Measurements from ENCODE around the gene RNF112.
A peak's percentile ranks its signal among the peaks of the same experiment; 100 is the strongest.

Gene RNF112

DNA sequence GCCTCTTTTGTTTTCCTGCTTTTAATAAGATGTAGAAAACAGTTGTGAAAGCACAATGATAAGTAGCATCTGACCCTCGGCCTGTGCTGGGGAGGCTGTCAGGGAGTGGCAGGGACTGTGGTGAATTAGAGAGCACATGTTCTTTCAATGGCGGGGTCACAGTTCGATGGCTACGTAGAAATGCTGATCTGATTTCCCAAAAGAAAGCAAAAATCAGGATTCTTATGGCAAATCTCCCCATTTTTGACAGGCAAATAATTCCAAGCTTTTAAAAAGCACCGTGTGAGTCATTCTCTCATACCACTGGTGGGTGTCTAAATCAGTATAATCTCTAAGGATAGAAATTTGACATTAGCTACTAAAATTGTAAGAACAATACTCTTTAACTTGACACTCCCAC lies 36.9 kb upstream of the RNF112 start:
- DNase-seq (ENCODE audit: low read depth): no peak
- no peak for TF ChIP-seq CTCF (IDR thresholded peaks at IDR 0.05; ENCODE audit: low read depth, low read length, missing control alignments)
- no peak overlapping the region for H3K4me3 ChIP-seq (ENCODE audit: low read depth, low read length)

GRCh38 chr17:19375732-19376131 lies 35.3 kb upstream of the RNF112 start:
- no peak for TF ChIP-seq CTCF (IDR thresholded peaks at IDR 0.05; ENCODE audit: low read depth, low read length, missing control alignments)
- no peak overlapping the region for H3K4me3 ChIP-seq (ENCODE audit: low read depth, low read length)
- DNase-seq (ENCODE audit: low read depth): no peak

- no peak for DNase-seq (ENCODE audit: low read depth)
- no peak for TF ChIP-seq CTCF (IDR thresholded peaks at IDR 0.05; ENCODE audit: low read depth, low read length, missing control alignments)
- peak overlapping the region; percentile 71 for H3K4me3 ChIP-seq (ENCODE audit: low read depth, low read length)
Measured at GRCh38 chr17:19376811-19377210, 34.2 kb upstream of the RNF112 start.

- H3K4me3 ChIP-seq (ENCODE audit: low read depth, low read length): peak overlapping the region; percentile 71
- no peak for TF ChIP-seq CTCF (IDR thresholded peaks at IDR 0.05; ENCODE audit: low read depth, low read length, missing control alignments)
- DNase-seq (ENCODE audit: low read depth): peak; percentile 94
Measured at GRCh38 chr17:19377602-19378415, 33.2 kb upstream of the RNF112 start.

GRCh38 chr17:19378416-19379360 lies 32.3 kb upstream of the RNF112 start, which contains the start of gene MAPK7:
Gene MAPK7, plus strand, starts transcription at chr17:19378498. Its CDS starts 403 bp downstream, at chr17:19378901.
- no peak for DNase-seq (ENCODE audit: low read depth)
- peak within 1 kb of the TSS; percentile 71 for H3K4me3 ChIP-seq (ENCODE audit: low read depth, low read length)
- no peak for TF ChIP-seq CTCF (IDR thresholded peaks at IDR 0.05; ENCODE audit: low read depth, low read length, missing control alignments)

DNA sequence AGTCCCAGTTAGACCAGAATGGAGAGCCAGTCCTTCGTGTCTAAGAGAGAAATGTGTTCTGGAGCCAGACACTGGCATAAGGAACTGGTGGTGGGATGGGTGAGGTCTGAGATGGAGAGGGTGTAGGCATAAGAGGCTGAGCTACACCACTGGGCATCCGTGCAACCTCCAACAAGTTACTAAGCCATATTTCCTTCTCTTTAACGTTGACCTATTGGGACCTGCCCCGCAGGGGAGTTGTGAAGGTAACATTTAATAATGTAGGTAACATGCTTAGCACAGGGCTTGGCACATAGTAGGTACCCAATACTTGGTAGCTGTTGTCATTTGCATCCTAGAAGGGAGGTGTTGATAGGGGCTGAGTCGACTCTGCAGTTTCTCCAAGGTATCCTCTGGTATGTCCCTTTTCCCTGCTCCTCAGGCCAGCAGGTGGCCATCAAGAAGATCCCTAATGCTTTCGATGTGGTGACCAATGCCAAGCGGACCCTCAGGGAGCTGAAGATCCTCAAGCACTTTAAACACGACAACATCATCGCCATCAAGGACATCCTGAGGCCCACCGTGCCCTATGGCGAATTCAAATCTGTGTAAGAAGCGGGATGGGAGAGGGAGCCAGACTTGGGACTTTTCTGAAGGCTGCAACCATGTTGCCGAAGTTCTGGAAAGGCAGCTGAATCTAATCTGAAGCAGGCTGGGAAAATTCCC lies 31.5 kb upstream of the RNF112 start:
- no peak for DNase-seq (ENCODE audit: low read depth)
- TF ChIP-seq CTCF (IDR thresholded peaks at IDR 0.05; ENCODE audit: low read depth, low read length, missing control alignments): no peak
- H3K4me3 ChIP-seq (ENCODE audit: low read depth, low read length): peak overlapping the region; percentile 71
